ENCODE measurements around the gene FPR1.
"Not testable (repeated sequence)": the region's sequence is repeated elsewhere in the genome, so short reads cannot be mapped to it uniquely, and the experiment has no call there.

The FPR1 gene

GRCh38 chr19:51740356-51740755 lies 11.3 kb downstream of the FPR1 start:
- peaks cover 46% of the 10 kb centered on the region for H3K27me3 Mint-ChIP-seq
- DNase-seq (ENCODE audit: low spot score in 2 of 2) (no peak), ATAC-seq (replicated peaks; ENCODE audit: extremely low read depth, poor library complexity, severe bottlenecking) (no peak)
- H3K4me3 Mint-ChIP-seq = no peak overlapping the region
- no peaks in the 10 kb centered on the region for H3K9me3 Mint-ChIP-seq
- no peaks in the 10 kb centered on the region for H3K4me1 Mint-ChIP-seq
- no peak overlapping the region for H3K27ac Mint-ChIP-seq (ENCODE audit: low read depth)
- no peaks in the 10 kb centered on the region for H3K36me3 Mint-ChIP-seq (ENCODE audit: insufficient read depth)

GRCh38 chr19:51739466-51740213 lies 12.0 kb downstream of the FPR1 start:
- no peak overlapping the region for H3K4me3 Mint-ChIP-seq
- ATAC-seq (replicated peaks; ENCODE audit: extremely low read depth, poor library complexity, severe bottlenecking) (no peak), DNase-seq (ENCODE audit: low spot score in 2 of 2) (no peak)
- peaks cover 50% of the 10 kb centered on the region for H3K27me3 Mint-ChIP-seq
- H3K27ac Mint-ChIP-seq (ENCODE audit: low read depth) = no peak overlapping the region
- H3K9me3 Mint-ChIP-seq = no peaks in the 10 kb centered on the region
- no peaks in the 10 kb centered on the region for H3K36me3 Mint-ChIP-seq (ENCODE audit: insufficient read depth)
- H3K4me1 Mint-ChIP-seq = no peaks in the 10 kb centered on the region

GRCh38 chr19:51738523-51738922 lies 13.2 kb downstream of the FPR1 start:
- not testable (repeated sequence) for H3K9me3 Mint-ChIP-seq; DNase-seq (ENCODE audit: low spot score in 2 of 2); H3K4me1 Mint-ChIP-seq; ATAC-seq (replicated peaks; ENCODE audit: extremely low read depth, poor library complexity, severe bottlenecking); H3K36me3 Mint-ChIP-seq (ENCODE audit: insufficient read depth); H3K27ac Mint-ChIP-seq (ENCODE audit: low read depth); H3K4me3 Mint-ChIP-seq
- H3K27me3 Mint-ChIP-seq = peaks cover 44% of the 10 kb centered on the region

GRCh38 chr19:51737924-51738323 lies 13.8 kb downstream of the FPR1 start:
- DNase-seq (ENCODE audit: low spot score in 2 of 2) (no peak), ATAC-seq (replicated peaks; ENCODE audit: extremely low read depth, poor library complexity, severe bottlenecking) (no peak)
- Mint-ChIP-seq H3K27ac (ENCODE audit: low read depth) (no peak overlapping the region), H3K27me3 (peaks cover 38% of the 10 kb centered on the region), H3K4me3 (no peak overlapping the region), H3K9me3 (no peaks in the 10 kb centered on the region), H3K4me1 (no peaks in the 10 kb centered on the region), H3K36me3 (ENCODE audit: insufficient read depth) (no peaks in the 10 kb centered on the region)

GRCh38 chr19:51737389-51737788 lies 14.3 kb downstream of the FPR1 start:
- no peak for ATAC-seq (replicated peaks; ENCODE audit: extremely low read depth, poor library complexity, severe bottlenecking)
- DNase-seq (ENCODE audit: low spot score in 2 of 2) = no peak
- H3K4me3 Mint-ChIP-seq = no peak overlapping the region
- no peaks in the 10 kb centered on the region for H3K36me3 Mint-ChIP-seq (ENCODE audit: insufficient read depth)
- no peak overlapping the region for H3K27ac Mint-ChIP-seq (ENCODE audit: low read depth)
- no peaks in the 10 kb centered on the region for H3K9me3 Mint-ChIP-seq
- peaks cover 33% of the 10 kb centered on the region for H3K27me3 Mint-ChIP-seq
- no peaks in the 10 kb centered on the region for H3K4me1 Mint-ChIP-seq

GRCh38 chr19:51735759-51736449 lies 15.8 kb downstream of the FPR1 start:
- ATAC-seq (replicated peaks; ENCODE audit: extremely low read depth, poor library complexity, severe bottlenecking) (no peak), DNase-seq (ENCODE audit: low spot score in 2 of 2) (no peak)
- Mint-ChIP-seq H3K4me1 (no peaks in the 10 kb centered on the region), H3K36me3 (ENCODE audit: insufficient read depth) (no peaks in the 10 kb centered on the region), H3K27ac (ENCODE audit: low read depth) (no peak overlapping the region), H3K4me3 (no peak overlapping the region), H3K9me3 (peaks cover 3% of the 10 kb centered on the region), H3K27me3 (peaks cover 33% of the 10 kb centered on the region)

- DNase-seq (ENCODE audit: low spot score in 2 of 2) (no peak), ATAC-seq (replicated peaks; ENCODE audit: extremely low read depth, poor library complexity, severe bottlenecking) (no peak)
- Mint-ChIP-seq H3K27ac (ENCODE audit: low read depth) (no peak overlapping the region), H3K4me1 (no peaks in the 10 kb centered on the region), H3K27me3 (peaks cover 29% of the 10 kb centered on the region), H3K9me3 (peaks cover 7% of the 10 kb centered on the region), H3K4me3 (no peak overlapping the region), H3K36me3 (ENCODE audit: insufficient read depth) (no peaks in the 10 kb centered on the region)
Observed at GRCh38 chr19:51733742-51734522, 17.7 kb downstream of the FPR1 start.

GRCh38 chr19:51729781-51730180 lies 21.9 kb downstream of the FPR1 start:
- no peak overlapping the region for H3K4me3 Mint-ChIP-seq
- ATAC-seq (replicated peaks; ENCODE audit: extremely low read depth, poor library complexity, severe bottlenecking) = no peak

GRCh38 chr19:51727349-51727880 lies 24.3 kb downstream of the FPR1 start:
- no peak for DNase-seq (ENCODE audit: low spot score in 2 of 2)
- ATAC-seq (replicated peaks; ENCODE audit: extremely low read depth, poor library complexity, severe bottlenecking) = no peak
- no peaks in the 10 kb centered on the region for H3K36me3 Mint-ChIP-seq (ENCODE audit: insufficient read depth)
- H3K27ac Mint-ChIP-seq (ENCODE audit: low read depth) = no peak overlapping the region
- H3K27me3 Mint-ChIP-seq = peaks cover 51% of the 10 kb centered on the region
- no peak overlapping the region for H3K4me3 Mint-ChIP-seq
- H3K9me3 Mint-ChIP-seq = peaks cover 7% of the 10 kb centered on the region
- H3K4me1 Mint-ChIP-seq = no peaks in the 10 kb centered on the region

More at GRCh38 chr19:51729781-51730180, 21.9 kb downstream of the FPR1 start:
- H3K27me3 Mint-ChIP-seq = peaks cover 40% of the 10 kb centered on the region
- no peaks in the 10 kb centered on the region for H3K36me3 Mint-ChIP-seq (ENCODE audit: insufficient read depth)
- no peak for DNase-seq (ENCODE audit: low spot score in 2 of 2)
- no peaks in the 10 kb centered on the region for H3K4me1 Mint-ChIP-seq
- peaks cover 7% of the 10 kb centered on the region for H3K9me3 Mint-ChIP-seq
- H3K27ac Mint-ChIP-seq (ENCODE audit: low read depth) = no peak overlapping the region

GRCh38 chr19:51726049-51726448 lies 25.6 kb downstream of the FPR1 start:
- Mint-ChIP-seq H3K27me3 (peaks cover 51% of the 10 kb centered on the region), H3K4me1 (no peaks in the 10 kb centered on the region), H3K9me3 (peaks cover 6% of the 10 kb centered on the region), H3K4me3 (no peak overlapping the region), H3K36me3 (ENCODE audit: insufficient read depth) (no peaks in the 10 kb centered on the region), H3K27ac (ENCODE audit: low read depth) (no peak overlapping the region)
- DNase-seq (ENCODE audit: low spot score in 2 of 2) = no peak
- ATAC-seq (replicated peaks; ENCODE audit: extremely low read depth, poor library complexity, severe bottlenecking) = no peak

- no peak overlapping the region for H3K4me3 Mint-ChIP-seq
- peaks cover 59% of the 10 kb centered on the region for H3K27me3 Mint-ChIP-seq
- no peak for ATAC-seq (replicated peaks; ENCODE audit: extremely low read depth, poor library complexity, severe bottlenecking)
- H3K27ac Mint-ChIP-seq (ENCODE audit: low read depth) = no peak overlapping the region
- no peaks in the 10 kb centered on the region for H3K9me3 Mint-ChIP-seq
- H3K4me1 Mint-ChIP-seq = no peaks in the 10 kb centered on the region
- no peaks in the 10 kb centered on the region for H3K36me3 Mint-ChIP-seq (ENCODE audit: insufficient read depth)
- no peak for DNase-seq (ENCODE audit: low spot score in 2 of 2)
Observed at GRCh38 chr19:51724543-51724942, 27.1 kb downstream of the FPR1 start.

- no peak overlapping the region for H3K4me3 Mint-ChIP-seq
- H3K4me1 Mint-ChIP-seq = no peaks in the 10 kb centered on the region
- H3K9me3 Mint-ChIP-seq = peaks cover 5% of the 10 kb centered on the region
- no peak for DNase-seq (ENCODE audit: low spot score in 2 of 2)
- H3K27me3 Mint-ChIP-seq = peaks cover 52% of the 10 kb centered on the region
- ATAC-seq (replicated peaks; ENCODE audit: extremely low read depth, poor library complexity, severe bottlenecking) = no peak
- no peaks in the 10 kb centered on the region for H3K36me3 Mint-ChIP-seq (ENCODE audit: insufficient read depth)
- no peak overlapping the region for H3K27ac Mint-ChIP-seq (ENCODE audit: low read depth)
Observed at GRCh38 chr19:51722492-51722891, 29.2 kb downstream of the FPR1 start.

All from central memory CD8-positive, alpha-beta T cell (primary cell).